ENCODE data around the gene KIAA0513.

GRCh38 chr16:85049706-85050305 is 22.2 kb downstream of the KIAA0513 start:
- TF ChIP-seq, protein P1, sequence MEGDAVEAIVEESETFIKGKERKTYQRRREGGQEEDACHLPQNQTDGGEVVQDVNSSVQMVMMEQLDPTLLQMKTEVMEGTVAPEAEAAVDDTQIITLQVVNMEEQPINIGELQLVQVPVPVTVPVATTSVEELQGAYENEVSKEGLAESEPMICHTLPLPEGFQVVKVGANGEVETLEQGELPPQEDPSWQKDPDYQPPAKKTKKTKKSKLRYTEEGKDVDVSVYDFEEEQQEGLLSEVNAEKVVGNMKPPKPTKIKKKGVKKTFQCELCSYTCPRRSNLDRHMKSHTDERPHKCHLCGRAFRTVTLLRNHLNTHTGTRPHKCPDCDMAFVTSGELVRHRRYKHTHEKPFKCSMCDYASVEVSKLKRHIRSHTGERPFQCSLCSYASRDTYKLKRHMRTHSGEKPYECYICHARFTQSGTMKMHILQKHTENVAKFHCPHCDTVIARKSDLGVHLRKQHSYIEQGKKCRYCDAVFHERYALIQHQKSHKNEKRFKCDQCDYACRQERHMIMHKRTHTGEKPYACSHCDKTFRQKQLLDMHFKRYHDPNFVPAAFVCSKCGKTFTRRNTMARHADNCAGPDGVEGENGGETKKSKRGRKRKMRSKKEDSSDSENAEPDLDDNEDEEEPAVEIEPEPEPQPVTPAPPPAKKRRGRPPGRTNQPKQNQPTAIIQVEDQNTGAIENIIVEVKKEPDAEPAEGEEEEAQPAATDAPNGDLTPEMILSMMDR (IDR thresholded peaks at IDR 0.05) = no peak
- no peak for TF ChIP-seq EZH2phosphoT487 (IDR thresholded peaks at IDR 0.05)

All from neural progenitor cell (in vitro differentiated cells).